ENCODE results near the gene ZNF76. TPM values are rescaled to one million over a fixed set of nuclear protein-coding genes. Genes with fewer than 3 reads are reported as not detected.
A peak's percentile ranks its signal among the peaks of the same experiment; 100 is the strongest.

The ZNF76 gene
- total and polyA plus RNA-seq, 2 of the 8 experiments (the other 6 are each of a cell fraction or from before 2014, with no cell fraction given) = 17.9 to 23.9 TPM

DNA sequence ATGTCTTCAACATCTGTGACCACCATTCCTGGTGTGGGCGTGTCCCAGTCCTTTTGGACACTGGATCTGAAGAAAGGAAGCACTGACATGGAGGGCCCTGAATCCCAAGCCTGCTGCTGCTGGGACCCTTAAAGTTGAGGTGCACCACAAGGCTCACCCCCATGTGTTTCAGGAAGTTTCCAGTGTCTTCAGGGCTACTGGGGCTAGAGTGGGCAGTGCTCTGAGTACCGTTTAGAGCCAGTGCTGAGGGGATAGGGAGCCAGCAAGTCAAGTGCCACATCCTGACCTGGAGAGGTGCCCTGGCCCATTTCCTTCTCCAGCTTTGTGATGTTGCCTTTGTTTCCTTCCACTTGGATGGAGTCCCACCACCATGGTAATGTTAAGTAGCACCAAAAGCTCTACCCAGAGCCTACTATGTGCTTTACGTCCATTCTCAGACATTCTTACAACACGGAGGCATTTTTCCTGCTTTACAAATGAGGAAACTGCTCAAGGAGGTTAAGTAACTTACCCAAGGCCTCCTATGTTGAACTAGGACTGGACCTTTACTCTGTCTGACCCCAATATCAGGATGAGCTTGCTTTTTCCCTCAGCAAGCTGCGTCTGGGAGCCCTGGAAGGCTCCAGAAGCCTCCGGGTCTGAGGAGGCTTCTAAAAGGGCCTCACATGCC lies 37.5 kb downstream of the ZNF76 start:
- H3K79me2 ChIP-seq (ENCODE audit: control insufficient read depth in 1 of 2, insufficient read depth in 2 of 2, low read length in 2 of 2) = no peaks in the 10 kb centered on the region
- FAIRE-seq = no peak
- no peak for TF ChIP-seq CTBP2 (IDR thresholded peaks at IDR 0.05; ENCODE audit: borderline replicate concordance, insufficient read depth, insufficient read length, low read length)
- TF ChIP-seq CREB1 (IDR thresholded peaks at IDR 0.05) = no peak
- TF ChIP-seq HDAC2 (IDR thresholded peaks at IDR 0.05; ENCODE audit: borderline replicate concordance in 1 of 2, low read depth in 2 of 2, low read length in 2 of 2) = no peak
- no peak for TF ChIP-seq YY1 (IDR thresholded peaks at IDR 0.05; ENCODE audit: low read depth, low read length)
- TF ChIP-seq CHD1 (IDR thresholded peaks at IDR 0.05; ENCODE audit: low read depth, low read length) = no peak
- TF ChIP-seq PHF8 (conservative IDR thresholded peaks at IDR 0.05; ENCODE audit: low read depth, low read length) = no peak
- no peak for TF ChIP-seq RNF2 (IDR thresholded peaks at IDR 0.05; ENCODE audit: borderline replicate concordance, low read depth, low read length, missing control alignments, poor library complexity, severe bottlenecking)
- TF ChIP-seq CBX5 (IDR thresholded peaks at IDR 0.05; ENCODE audit: low read depth, low read length) = no peak
- TF ChIP-seq EP300 (IDR thresholded peaks at IDR 0.05; ENCODE audit: borderline replicate concordance in 1 of 2, low read depth in 2 of 2, low read length in 2 of 2) = no peak
- TF ChIP-seq GTF2F1 (IDR thresholded peaks at IDR 0.05; ENCODE audit: borderline replicate concordance, low read depth, low read length) = no peak
- TF ChIP-seq EZH2 (IDR thresholded peaks at IDR 0.05; ENCODE audit: low read depth, low read length, severe bottlenecking) = no peak

More for the DNA sequence above, 37.5 kb downstream of the ZNF76 start:
- H3K9ac ChIP-seq (replicated peaks in 1 of 4; ENCODE audit: extremely low read depth in 1 of 4, low read depth in 3 of 4, low read length in 3 of 4) = no peak overlapping the region
- H2BK5ac ChIP-seq (ENCODE audit: low read depth, low read length) = no peak overlapping the region
- H4K8ac ChIP-seq (ENCODE audit: extremely low read depth, insufficient read depth, low read length) = peak overlapping the region; percentile 75; the same call in 1 of the 2 replicates
- H3K56ac ChIP-seq (replicated peaks; ENCODE audit: insufficient read length, low read depth, low read length) = no peak overlapping the region
- no peaks in the 10 kb centered on the region for H3K27me3 ChIP-seq (replicated peaks in 1 of 4; ENCODE audit: control insufficient read depth in 3 of 4, extremely low read depth in 1 of 4, insufficient read depth in 3 of 4, low read length in 3 of 4)
- no peak overlapping the region for H2BK120ac ChIP-seq (replicated peaks; ENCODE audit: low read depth, low read length)
- H3K79me1 ChIP-seq (ENCODE audit: low read depth, low read length) = no peaks in the 10 kb centered on the region; the same call in 1 of the 2 replicates
- peak overlapping the region; percentile 62; the same call in 1 of the 2 replicates for H2BK15ac ChIP-seq (ENCODE audit: low read length)
- H2AK5ac ChIP-seq (ENCODE audit: low read depth, low read length) = peak overlapping the region; percentile 57
- ChIA-PET CTCF (ENCODE audit: partially characterized antibody) (interaction anchor here (0.7 to 20.6 kb wide), 26 partner anchors 8 to 416 kb away, joined by 3 to 358 read pairs (median 5); partner anchors contain the start of genes FANCE, PPARD and RPL10A), POLR2A (ENCODE audit: partially characterized antibody) (interaction anchor here (0.6 to 6.5 kb wide), 9 partner anchors 10 to 176 kb away, joined by 3 to 40 read pairs (median 5); partner anchors contain the start of genes PPARD, RPL10A and ZNF76)
- no peak overlapping the region for H4K5ac ChIP-seq (ENCODE audit: insufficient read length, low read depth, low read length)
- no peak overlapping the region for H3K4me2 ChIP-seq (ENCODE audit: insufficient read depth in 1 of 2, low read depth in 2 of 2, low read length in 2 of 2)
- no peak overlapping the region for H3K14ac ChIP-seq (ENCODE audit: insufficient read length)
- H3K36me3 ChIP-seq (ENCODE audit: control insufficient read depth in 2 of 4, insufficient read depth in 4 of 4, low read length in 3 of 4) = peaks cover 0 to 2% (median 2%) of the 10 kb centered on the region in 4 experiments; a peak in 3 of 8 replicates
- H3K4me1 ChIP-seq (replicated peaks in 1 of 4; ENCODE audit: control insufficient read depth in 3 of 4, insufficient read depth in 4 of 4, low read length in 3 of 4) = peaks cover 0 to 10% (median 7%) of the 10 kb centered on the region in 4 experiments; a peak in 6 of 7 replicates
- no peak overlapping the region for H3K27ac ChIP-seq (ENCODE audit: low read depth, low read length)
- no peak for DNase-seq (ENCODE audit: low read depth in 1 of 2, low spot score in 2 of 2)
- H2BK12ac ChIP-seq (ENCODE audit: low read depth, low read length) = peak overlapping the region; percentile 70; the same call in 1 of the 2 replicates
- H4K20me1 ChIP-seq (replicated peaks in 1 of 2; ENCODE audit: control insufficient read depth in 1 of 2, insufficient read depth in 2 of 2, low read length in 2 of 2) = no peaks in the 10 kb centered on the region
- peak overlapping the region; percentile 18 for H4K91ac ChIP-seq (replicated peaks; ENCODE audit: insufficient read length, low read length)
- H3K4me3 ChIP-seq (ENCODE audit: extremely low read depth in 1 of 4, insufficient read depth in 2 of 4, low read depth in 3 of 4, low read length in 4 of 4) = no peak overlapping the region
- H2AFZ ChIP-seq (ENCODE audit: low read length) = no peak overlapping the region; the same call in 1 of the 2 replicates
- H3K4ac ChIP-seq (replicated peaks; ENCODE audit: insufficient read length, low read depth, low read length) = no peak overlapping the region
- peak overlapping the region; percentile 51; the same call in 1 of the 2 replicates for H3K18ac ChIP-seq (ENCODE audit: extremely low read depth, low read length)
- no peak overlapping the region for H2BK20ac ChIP-seq (ENCODE audit: low read length)
- H3K23me2 ChIP-seq (ENCODE audit: low read depth, low read length) = no peaks in the 10 kb centered on the region; the same call in 1 of the 2 replicates
- WGBS, 2 experiments (ENCODE audit: extremely low coverage in 1 of 2, insufficient coverage in 1 of 2, insufficient read length in 1 of 2, insufficient replicate concordance in 2 of 2, low coverage in 1 of 2, low lambda C conversion rate in 2 of 2, missing lambda C conversion rate in 1 of 2) = 89% methylated on average over 6 of the region's 6 CpGs; no CpG with 5 or more reads in 1 of the 2 experiments
- H3K9me3 ChIP-seq (ENCODE audit: insufficient read depth in 2 of 2, low read depth in 1 of 2, low read length in 1 of 2) = no peaks in the 10 kb centered on the region
- H3K23ac ChIP-seq (ENCODE audit: insufficient read length) = no peak overlapping the region
